CD4-positive, alpha-beta T cell treated with Interleukin-4 for 1 hour (primary cell): ENCODE results near the gene PIK3C2G.
A peak's percentile ranks its signal among the peaks of the same experiment; 100 is the strongest.
"Not testable (repeated sequence)": the region's sequence is repeated elsewhere in the genome, so short reads cannot be mapped to it uniquely, and the experiment has no call there.

Experiments used
- DNase-seq, 2 donors: peaks; one replicate each; pipeline ENCODE4 v3.0.0-alpha.2; 2020 to 2022

Gene PIK3C2G, protein sequence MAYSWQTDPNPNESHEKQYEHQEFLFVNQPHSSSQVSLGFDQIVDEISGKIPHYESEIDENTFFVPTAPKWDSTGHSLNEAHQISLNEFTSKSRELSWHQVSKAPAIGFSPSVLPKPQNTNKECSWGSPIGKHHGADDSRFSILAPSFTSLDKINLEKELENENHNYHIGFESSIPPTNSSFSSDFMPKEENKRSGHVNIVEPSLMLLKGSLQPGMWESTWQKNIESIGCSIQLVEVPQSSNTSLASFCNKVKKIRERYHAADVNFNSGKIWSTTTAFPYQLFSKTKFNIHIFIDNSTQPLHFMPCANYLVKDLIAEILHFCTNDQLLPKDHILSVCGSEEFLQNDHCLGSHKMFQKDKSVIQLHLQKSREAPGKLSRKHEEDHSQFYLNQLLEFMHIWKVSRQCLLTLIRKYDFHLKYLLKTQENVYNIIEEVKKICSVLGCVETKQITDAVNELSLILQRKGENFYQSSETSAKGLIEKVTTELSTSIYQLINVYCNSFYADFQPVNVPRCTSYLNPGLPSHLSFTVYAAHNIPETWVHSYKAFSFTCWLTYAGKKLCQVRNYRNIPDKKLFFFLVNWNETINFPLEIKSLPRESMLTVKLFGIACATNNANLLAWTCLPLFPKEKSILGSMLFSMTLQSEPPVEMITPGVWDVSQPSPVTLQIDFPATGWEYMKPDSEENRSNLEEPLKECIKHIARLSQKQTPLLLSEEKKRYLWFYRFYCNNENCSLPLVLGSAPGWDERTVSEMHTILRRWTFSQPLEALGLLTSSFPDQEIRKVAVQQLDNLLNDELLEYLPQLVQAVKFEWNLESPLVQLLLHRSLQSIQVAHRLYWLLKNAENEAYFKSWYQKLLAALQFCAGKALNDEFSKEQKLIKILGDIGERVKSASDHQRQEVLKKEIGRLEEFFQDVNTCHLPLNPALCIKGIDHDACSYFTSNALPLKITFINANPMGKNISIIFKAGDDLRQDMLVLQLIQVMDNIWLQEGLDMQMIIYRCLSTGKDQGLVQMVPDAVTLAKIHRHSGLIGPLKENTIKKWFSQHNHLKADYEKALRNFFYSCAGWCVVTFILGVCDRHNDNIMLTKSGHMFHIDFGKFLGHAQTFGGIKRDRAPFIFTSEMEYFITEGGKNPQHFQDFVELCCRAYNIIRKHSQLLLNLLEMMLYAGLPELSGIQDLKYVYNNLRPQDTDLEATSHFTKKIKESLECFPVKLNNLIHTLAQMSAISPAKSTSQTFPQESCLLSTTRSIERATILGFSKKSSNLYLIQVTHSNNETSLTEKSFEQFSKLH (N-terminal part only)

GRCh38 chr12:18261273-18261672, at the start of gene PIK3C2G:
TSS of gene PIK3C2G (plus strand) at chr12:18261518. CDS start at chr12:18282082, 20,564 bp downstream.
- DNase-seq: no peak

GRCh38 chr12:18217966-18218365, 43.4 kb upstream of the PIK3C2G start:
- DNase-seq: no peak

DNA sequence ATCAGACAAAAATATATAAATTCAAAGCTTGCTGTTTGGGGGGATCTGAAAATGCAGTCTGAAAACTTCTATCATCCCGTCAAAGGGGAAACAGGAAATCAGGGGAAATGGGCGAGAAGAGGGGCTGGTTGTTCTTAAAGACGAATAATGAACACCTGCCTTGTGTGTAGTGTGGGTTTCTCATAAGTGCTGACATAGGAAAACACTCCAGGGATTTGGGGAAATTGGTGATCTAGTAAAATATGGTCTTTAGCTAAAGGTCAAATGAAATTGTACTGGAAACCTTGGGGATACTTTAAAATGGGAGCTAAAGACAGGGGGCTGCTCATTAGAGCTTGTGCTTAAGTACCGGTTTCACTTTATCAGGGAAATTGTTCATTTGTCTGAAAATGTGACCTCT, 39.6 kb upstream of the PIK3C2G start:
- no peak for DNase-seq

DNA sequence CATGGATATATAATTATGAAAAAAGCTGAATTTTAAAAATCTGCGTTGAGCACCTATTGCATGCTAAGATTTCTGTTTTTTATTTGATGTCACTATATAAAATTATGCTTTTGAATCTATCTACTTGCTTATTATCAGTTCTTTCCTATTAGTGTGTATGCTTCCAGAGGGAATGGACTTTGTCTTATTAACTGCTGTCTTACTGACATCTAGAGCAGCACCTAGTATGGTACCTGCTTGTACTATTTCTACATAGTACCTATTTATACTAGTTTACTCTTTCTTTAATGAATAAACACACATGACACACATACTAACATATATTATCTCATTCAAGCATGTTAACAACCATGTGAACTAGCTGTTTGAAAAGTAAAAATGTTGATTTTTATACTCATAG, 38.6 kb upstream of the PIK3C2G start:
- no peak for DNase-seq

GRCh38 chr12:18224745-18225144, 36.6 kb upstream of the PIK3C2G start:
- DNase-seq: no peak

- no peak for DNase-seq
These were observed 21.8 kb upstream of the PIK3C2G start for GRCh38 chr12:18239526-18239925.

DNA sequence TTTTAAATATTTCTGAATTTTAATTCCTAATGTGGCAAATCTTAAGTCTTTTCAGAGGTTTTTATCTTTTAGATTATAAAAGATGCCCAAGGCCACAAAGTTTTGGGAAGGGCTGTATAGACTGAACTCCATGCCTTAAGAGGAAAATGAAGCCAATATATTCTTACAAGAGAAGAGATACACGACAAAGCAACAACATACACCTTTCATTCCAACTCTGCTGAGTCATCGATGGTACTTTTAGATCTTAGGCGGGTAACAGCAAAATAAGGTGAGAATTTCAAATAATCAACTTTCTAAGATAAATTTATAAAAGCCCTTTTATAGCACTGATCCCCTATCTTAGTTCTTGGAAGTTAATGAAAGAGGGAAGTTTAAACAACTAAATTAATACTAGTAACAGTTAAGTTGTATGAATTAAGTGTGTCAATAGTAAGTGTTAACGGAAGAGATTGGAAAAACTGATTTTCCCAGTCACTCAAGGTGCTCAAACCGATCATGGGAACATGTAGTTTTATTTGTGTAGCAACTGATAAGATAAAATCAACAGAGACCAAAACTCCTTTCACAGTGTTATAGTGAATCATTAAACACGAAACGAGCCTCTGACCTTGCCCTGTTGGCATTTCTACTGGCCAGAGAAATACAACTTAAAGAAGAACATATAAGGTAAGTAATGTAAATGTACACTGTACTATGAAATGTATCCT, 18.8 kb upstream of the PIK3C2G start:
- DNase-seq: no peak

- no peak for DNase-seq
These were observed 18.1 kb upstream of the PIK3C2G start for GRCh38 chr12:18243238-18243637.

DNA sequence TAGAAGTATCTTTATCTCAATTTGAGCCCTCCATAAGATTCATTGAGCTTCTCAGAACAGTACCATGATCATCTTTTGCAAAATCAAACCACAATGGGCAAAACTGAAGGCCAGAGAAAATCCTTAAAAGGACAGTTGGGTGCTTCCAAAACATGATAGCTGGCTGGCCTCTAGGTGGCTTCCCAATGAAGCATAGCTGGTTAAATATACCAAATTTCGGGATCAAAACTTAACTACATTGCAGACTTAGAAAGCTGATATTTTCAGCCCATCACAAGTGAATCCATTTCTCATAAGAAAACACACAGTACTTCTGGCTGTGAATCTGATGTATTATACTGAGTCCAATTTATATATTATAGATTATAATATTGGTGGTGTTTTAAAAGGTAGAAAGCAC, 15.3 kb upstream of the PIK3C2G start:
- no peak for DNase-seq

DNA sequence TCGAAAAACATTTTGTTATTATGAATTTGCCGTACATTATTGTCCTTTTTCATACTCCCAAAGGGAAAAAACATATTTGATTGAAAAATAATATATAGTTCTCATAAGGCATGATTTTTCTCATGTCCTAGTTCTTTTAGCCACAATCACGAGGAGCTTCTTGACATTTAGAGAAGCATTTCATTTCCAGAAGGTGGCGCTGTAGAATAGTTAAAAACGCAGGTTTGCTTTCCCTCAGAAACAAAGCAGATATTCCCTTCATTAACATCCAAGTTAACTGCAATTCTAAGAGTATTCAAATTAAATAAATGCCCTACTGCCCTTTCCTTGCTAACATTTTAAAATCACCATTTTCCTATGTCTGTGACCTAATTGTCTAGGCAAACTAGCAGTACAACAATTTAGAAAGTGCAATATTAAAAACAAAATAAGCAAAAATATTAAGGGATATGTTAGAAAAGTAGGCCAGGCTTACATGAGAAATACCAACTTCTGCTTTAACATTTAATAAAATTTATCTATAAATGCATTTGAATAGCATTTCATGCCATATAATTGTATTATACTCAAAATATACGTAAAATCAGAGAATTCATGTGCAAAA, 10.9 kb upstream of the PIK3C2G start:
- peak in 1 of 2 donors; percentile 9 for DNase-seq

DNA sequence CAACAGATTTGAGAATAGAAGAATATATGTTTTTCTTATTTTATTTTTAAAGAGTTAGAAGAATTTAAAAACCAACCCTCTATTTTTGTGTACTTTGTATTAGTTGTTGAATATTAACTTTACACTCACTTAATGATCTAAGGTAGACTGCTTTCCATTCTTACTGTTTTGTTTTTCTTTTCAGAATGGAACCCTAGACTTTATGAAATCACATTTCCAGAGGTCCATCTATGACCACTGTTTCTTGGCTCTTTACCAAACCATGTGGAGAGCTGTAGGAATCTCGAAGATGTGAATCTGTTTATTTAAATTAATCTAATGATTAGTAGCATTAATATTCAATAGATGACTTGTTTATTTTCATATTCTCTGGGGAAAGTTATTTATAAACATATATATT, 7.2 kb upstream of the PIK3C2G start:
- DNase-seq: no peak

DNA sequence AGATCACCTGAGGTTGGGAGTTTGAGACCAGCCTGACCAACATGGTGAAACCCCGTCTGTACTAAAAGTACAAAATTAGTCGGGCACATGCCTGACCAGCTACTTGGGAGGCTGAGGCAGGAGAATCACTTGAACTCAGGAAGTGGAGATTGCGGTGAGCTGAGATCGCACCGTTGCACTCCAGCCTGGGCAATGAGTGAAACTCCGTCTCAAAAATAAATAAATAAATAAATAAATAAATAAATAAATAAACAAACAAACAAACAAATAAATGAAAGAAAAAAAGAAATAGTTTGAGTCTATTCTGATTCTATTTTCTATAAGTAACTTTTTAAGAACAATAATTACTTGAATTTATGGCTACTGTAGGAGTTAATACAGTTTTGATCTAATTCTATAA, 6.3 kb upstream of the PIK3C2G start:
- DNase-seq: not testable (repeated sequence)

GRCh38 chr12:18257251-18257650, 4.1 kb upstream of the PIK3C2G start:
- DNase-seq: no peak

- DNase-seq: no peak
These were observed 2.4 kb upstream of the PIK3C2G start for GRCh38 chr12:18258929-18259328.

DNA sequence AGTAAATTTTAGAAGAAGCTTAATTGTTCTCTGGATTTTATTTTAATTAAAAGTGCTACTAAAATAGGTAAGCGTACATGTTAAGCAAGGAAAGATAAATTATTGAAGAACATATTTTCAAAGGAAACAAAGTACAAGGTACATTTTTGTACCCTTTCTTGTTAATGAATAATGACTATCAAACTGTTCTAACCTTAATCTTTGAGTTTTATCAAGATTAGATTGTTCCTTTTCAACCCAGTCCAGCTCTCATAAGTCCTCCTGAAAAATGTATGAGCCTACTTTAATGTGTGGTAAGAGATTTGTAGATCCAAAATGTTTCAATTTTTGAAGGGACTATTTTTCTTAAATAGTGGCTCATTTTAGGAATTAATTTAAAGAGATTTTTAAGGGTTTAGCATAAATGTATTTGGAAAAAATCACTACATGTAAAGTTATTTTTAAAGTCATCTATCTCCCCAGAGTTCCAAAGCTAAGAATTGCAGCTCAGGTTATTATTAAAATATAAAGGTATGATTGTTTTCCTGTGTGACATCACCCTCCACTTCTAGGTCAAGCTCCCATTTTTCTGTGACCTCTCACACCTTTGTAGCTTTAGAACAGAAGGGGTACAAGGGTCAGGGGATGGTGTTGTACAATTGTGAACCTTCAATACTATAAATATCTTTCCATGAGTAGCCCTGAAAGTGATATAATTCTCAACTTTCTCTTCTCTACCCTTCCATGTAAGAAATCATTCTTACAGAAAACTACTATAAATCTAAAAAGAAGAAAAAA, 1.2 kb upstream of the PIK3C2G start:
- no peak for DNase-seq

- DNase-seq: no peak
These were observed 588 bp downstream of the PIK3C2G start for GRCh38 chr12:18261906-18262305.

DNA sequence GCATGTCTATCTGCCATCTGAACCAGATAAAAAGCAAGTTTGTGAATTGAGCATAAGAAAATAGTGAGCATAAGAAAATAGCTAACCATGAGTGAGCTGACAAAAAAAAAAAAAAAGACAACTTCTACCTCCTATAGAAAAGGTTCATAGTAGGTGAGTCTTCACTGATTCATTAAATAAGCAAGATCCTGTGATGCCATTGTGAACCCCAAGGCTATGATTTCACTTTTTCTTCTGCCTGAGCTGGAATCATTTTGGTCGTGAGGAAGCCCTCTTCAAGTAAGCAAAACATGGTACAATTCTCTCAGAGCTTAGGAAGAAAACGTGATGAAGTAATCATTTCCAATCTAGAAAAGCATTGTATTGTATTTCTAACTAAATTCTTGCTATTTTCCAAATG, 1.2 kb downstream of the PIK3C2G start:
- no peak for DNase-seq

- no peak for DNase-seq
These were observed 3.3 kb downstream of the PIK3C2G start for GRCh38 chr12:18264581-18265075.

GRCh38 chr12:18267427-18268099, 6.2 kb downstream of the PIK3C2G start:
- no peak for DNase-seq

DNA sequence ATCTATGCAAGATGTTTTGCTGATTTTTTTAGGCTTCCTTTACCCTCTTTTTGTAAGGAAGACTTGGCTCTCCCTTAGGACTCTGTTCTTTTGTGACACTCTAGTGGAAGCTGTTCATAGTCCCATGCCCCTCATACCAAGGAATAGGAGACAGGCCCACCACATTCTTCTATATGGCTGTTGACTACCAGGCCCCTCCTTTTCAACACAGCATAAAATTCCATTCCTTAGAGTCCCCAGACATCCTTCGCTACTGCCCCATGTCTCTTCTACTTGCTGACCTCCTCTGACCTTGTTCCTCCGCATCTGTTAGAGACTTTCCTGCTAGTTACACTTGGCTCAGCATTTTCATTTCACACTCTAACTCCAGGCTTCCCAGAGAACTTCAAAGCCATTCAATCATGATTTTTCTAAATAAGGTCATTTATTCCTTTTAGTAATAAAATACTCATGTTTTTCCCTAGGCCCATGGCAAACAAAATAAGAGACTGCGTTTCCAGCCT, 9.7 kb downstream of the PIK3C2G start:
- no peak for DNase-seq
